Measurements from ENCODE around the gene YPEL3.
"Not testable (repeated sequence)": the region's sequence is repeated elsewhere in the genome, so short reads cannot be mapped to it uniquely, and the experiment has no call there.

Gene YPEL3, protein sequence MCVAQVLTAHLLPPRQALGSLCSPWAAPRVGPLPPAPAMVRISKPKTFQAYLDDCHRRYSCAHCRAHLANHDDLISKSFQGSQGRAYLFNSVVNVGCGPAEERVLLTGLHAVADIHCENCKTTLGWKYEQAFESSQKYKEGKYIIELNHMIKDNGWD

DNA sequence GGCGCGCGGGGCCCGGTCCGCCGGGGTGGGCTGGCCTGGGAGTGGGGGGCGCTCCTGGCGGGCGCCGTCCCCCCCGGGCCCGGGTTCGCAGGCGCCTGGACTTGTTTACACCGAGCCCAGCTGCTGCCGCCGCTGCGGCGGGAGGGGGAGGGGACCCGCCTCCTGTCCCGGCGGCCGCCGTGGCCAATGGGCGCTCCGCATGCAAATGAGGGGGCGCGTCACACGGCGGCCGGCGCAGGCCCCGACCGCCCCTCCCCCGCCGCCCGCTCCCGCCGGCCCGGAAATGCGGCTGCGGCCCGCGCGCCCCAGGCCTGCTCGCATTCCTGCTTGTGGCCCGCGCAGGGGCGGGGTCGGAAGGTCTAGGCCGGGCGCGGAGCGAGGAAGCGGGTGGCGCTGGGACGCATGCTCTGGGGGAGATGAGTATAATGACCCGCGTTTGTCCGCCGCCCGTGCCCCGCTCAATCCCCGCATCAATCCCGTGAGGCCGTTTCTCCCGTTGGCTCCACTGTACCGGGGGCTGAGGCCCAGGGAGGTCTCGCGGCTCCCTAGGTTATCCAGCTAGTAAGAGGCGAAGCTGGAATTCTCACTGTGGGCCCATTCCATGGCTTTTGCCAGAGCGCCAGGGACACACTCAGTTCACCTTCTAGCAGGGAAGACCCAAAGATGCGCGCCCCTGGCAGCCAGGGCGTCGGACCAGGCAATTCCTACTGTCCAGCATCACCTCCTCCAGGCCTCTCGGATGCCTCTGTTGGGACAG, at the start of gene YPEL3:
TSS of gene YPEL3 (minus strand) at position 109 of the 757 bp plus-strand sequence. CDS start 731 bp downstream, outside the sequence.
- DNase-seq (ENCODE audit: low spot score) = peak; percentile 89

DNA sequence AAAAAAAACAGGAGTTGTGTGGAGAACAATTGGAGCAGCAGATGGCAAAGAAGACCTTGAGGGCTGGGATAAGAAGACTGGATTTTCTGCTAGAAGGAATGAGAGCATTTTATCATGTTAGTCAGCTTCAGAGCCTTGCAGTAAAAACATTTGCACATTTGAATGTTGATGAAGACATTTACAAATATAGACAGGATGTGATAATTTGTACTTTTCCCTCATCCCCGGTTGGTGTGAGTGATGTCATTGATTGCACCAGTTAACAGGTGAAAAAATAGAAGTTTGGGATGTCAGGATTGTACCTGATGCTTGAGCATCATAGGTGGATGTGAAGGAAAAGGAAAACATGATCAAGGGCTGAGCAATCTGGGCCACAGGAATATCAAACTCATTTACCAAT, 49.6 kb upstream of the YPEL3 start:
- DNase-seq (ENCODE audit: low spot score) = no peak

DNA sequence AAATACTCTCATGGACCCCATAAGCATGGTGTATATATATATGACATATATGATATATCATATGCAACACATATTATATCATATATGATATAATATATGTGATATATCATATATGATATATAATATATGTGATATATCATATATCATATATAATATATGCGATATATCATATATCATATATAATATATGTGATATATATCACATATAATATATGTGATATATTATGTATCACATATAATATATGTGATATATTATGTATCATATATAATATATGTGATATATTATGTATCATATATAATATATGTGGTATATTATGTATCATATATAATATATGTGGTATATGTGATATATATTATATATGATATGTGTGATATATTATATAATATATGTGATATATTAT, 48.9 kb upstream of the YPEL3 start:
- DNase-seq (ENCODE audit: low spot score) = no peak

DNA sequence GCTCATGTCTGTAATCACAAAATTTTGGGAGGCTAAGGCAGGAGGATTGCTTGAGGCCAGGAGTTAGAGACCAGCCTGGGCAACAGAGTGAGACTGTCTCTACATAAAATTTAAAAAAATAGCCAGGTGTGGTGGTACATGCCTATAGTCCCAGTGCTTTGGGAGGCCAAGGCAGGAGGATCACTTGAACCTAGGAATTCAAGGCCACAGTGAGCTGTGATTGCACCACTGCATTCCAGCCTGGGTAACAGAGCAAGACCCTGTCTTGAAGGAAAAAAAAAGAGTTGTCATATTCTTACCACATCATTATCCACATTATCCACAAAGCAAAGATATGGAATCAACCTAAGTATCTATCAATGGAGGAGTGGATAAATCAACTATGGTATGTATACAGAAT, 48.0 kb upstream of the YPEL3 start:
- DNase-seq (ENCODE audit: low spot score) = no peak

DNA sequence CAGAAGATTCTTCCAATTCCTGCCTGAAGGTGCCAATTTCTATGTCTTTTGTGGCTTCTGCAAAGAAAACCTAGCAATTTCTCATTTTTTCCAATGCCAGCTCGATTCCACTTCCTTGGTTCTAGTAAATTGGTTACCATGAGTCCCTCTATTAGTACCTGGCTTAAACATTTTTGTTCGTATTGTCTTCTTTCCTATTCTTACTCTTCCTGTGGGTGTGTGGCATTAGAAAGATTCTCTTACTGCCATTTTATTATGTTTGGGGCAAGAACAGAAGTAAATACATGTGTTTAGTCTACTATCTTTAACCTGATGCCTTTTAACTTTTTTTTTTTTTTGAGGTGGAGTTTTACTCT, 47.3 kb upstream of the YPEL3 start:
- no peak for DNase-seq (ENCODE audit: low spot score)

DNA sequence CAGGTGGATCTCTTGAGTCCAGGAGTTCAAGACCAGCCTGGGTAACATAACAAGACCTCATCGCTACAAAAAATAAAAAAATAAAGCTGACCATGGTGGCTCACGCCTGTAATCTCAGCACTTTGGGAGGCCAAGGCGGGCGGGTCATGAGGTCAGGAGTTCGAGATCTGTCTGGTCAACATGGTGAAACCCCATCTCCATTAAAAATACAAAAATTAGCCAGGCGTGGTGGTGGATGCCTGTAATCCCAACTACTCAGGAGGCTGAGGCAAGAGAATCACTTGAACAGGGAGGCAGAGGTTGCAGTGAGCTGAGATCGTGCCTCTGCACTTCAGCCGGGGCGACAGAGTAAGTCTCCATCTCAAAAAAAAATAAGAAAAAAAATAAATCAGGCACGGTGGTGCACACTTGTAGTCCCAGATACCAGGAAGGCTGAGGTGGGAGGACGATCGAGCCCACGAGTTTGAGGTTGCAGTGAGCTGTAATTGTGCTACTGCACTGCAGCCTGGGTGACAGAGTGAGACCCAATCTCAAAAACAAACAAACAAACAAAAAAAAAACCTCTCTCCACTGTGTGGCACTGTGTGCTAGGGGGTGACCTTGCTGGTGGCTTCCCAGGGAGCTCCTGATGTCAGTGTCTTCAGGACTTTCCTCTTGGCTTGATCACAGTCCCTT, 46.8 kb upstream of the YPEL3 start:
- no peak for DNase-seq (ENCODE audit: low spot score)

DNA sequence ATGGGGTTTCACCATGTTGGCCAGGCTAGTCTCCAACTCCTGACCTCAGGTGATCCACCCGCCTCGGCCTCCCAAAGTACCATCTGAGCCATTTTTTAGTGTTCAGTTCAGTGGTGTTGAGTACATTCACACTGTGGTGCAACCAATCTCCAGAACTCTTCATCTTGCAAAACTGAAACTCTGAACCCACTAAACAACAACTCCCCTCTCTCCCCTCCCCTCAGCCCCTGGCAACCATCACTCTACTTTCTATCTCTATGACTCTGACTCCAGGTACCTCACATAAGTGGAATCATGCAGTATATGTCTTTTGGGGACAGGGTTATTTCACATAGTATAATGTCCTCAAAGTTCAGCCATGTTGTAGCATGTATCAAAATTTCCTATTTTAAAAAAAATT, 45.7 kb upstream of the YPEL3 start:
- no peak for DNase-seq (ENCODE audit: low spot score)

DNA sequence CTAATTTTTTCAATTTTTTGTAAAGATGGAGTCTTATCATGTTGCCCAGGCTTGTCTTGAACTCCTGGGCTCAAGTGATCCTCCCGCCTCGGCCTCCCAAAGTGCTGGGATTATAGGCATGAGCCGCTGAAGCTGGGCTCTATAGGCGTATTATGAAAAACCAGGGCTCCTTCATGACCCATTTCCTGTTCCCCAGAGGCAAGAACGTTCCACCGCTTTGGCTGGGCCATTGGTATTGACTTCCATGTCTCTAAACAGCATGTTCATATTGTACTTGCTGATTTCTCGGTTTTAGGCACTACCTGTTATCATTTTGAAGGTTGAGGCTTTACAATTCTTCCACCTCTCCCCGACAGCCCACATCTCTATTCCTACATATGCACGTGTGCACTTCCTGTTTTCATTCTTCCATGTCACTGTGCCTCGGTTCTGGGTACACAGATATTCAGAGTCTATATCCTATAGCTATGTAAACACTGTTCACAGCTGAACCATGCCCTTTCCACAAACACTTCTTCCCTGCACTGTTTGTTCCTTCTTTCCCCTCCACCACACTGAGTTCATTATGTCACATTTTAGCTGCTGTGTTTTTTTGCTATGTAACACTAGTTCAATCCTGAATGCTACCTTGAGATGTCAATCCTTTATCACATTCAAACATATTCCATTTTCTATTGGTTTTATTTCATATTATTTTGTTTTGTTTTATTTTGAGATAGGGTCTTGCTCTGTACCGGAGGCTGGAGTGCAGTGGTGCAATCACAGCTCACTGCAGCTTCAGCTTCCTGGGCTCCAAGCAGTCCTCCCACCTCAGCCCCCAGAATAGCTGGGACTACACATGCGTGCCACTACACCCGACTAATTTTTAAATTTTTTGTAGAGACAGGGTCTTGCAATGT, 43.8 kb upstream of the YPEL3 start:
- no peak for DNase-seq (ENCODE audit: low spot score)

DNA sequence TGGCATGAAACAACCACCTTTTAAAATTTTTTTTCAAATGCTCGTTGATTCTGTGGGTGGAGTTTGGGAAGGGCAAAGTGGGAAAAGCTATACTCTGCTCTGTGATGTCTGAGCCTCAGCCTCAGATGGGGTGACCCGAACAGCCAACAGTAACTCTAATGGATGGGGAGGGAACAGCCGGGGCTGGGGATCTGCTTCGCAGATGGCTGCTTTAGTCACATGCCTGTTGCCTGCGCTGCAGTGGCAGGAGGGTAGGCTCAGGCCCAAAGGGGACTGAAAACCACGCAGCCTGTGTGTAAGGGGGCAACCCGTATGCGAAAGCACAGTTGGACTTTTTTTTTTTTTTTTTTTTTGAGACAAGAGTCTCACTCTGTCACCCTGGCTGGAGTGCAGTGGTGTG, 41.9 kb upstream of the YPEL3 start:
- peak; percentile 29 for DNase-seq (ENCODE audit: low spot score)

DNA sequence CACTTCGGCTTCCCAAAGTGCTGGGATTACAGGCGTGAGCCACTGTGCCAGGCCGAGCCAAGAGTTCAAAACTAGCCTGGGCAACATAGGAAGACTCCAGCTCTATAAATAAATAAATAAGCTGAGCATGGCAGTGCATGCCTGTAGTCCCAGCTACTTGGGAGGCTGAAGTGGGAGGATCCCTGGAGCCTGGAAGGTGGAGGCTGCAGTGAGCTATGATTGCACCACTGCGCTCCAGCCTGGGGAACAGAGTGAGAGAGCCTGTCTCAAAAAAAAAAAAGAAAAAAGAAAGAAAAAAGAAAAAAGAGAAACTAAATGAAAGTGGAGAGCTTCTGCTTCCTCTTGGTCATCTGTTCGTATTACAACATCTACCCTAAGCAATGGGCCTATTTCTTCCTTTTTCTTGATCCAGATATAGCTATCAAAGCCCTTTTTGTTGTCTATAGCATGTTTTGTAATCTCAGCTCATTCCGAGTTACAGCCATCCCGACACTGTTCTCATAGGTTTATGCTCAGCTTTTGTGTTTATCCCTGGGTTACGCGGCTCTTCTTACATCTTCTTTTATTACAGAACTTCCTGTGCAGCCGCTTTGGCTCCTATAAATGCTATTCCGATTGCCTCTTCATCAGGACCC, 41.1 kb upstream of the YPEL3 start:
- DNase-seq (ENCODE audit: low spot score) = peak; percentile 45

DNA sequence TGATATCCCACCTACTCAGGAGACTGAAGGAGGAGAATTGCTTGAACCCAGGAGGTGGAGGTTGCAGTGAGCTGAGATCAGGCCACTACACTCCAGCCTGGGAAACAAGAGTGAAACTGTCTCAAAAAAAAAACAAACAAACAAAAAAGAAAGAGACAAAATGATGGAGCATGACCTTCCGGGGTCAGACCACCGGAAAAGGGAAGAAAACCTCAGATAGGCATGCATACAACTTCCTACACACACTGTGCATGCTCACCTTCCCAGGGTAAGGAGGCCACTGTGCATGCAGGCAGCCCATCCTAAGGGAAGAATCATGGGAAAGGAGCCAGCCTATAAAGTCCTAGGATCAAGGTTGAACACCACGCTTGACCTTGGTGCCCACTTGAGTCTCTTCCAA, 36.6 kb upstream of the YPEL3 start:
- no peak for DNase-seq (ENCODE audit: low spot score)

DNA sequence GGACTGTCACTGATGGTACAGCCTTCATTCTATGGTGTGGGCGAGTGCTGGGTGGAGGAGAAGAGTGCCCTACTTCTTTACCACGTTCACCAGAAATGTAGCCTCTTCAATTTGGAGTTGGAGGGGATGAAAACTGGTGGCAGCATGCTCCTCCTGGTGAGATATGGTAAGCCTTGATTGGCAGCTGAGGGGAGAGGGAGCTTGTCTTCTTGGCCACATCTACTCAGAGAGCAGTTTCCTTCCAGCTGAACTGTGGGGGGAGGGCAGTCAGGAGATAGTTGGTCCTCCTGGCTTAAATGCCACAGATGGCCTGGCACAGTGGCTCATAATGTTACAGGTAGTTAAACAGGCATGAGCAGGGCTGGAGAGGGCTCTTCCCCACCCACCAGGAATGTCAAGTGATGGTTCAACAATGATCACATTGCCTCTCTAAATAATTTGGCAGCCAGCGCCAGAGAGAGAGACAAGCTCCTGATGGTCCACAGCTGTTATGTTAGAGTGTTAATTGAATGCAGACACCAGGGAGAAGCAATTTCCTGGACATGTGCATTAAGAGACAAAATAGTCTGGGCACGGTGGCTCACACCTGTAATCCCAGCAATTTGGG, 36.0 kb upstream of the YPEL3 start:
- DNase-seq (ENCODE audit: low spot score) = no peak

DNA sequence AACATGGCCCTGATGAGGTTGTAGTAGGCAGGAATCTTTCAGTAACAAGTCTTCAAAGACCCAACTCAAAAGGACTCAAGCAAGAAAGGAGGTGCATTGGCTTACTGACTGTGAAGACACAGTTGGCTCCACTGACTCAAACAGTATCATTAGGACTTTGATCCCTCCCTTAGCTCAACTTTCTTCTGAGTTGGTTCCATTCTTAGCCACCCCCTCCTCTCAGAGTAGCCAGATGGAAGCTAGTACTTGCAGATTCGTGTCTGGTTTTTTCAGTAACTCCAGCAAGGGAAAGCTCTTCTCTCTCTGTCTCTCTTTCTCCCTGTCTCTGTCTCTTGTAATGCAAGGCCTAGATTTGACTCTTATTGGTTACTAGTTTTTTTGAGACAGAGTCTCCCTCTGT, 32.0 kb upstream of the YPEL3 start:
- DNase-seq (ENCODE audit: low spot score) = no peak

DNA sequence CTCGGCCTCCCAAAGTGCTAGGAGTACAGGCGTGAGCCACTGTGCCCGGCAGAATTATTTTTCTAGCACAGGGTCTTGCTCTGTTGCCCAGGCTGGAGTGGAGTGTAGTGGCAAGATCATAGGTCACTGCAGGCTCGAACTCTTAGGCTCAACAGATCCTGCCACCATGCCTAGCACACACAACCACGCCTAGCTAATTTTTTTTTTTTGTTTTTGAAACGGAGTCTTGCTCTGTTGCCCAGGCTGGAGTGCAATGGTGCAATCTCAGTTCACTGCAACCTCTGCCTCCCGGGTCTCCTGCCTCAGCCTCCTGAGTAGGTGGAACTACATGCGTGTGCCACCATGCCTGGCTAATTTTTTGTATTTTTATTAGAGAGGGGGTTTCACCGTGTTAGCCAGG, 29.7 kb upstream of the YPEL3 start:
- not testable (repeated sequence) for DNase-seq (ENCODE audit: low spot score)

DNA sequence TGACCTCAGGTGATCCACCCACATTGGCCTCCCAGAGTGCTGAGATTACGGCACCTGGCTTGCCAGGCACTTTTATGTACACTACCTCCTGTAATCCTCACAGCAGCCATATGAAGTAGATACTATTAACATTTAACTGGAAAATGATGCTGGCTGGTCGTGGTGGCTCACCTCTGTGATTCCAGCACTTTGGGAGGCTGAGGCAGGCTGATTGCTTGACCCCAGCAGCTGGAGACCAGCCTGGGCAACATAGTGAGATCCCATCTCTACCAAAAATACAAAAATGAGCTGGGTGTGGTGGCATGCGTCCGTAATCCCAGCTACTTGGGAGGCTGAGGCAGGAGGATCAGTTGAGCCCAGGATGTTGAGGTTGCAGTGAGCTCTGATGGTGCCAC, 29.0 kb upstream of the YPEL3 start:
- no peak for DNase-seq (ENCODE audit: low spot score)

DNA sequence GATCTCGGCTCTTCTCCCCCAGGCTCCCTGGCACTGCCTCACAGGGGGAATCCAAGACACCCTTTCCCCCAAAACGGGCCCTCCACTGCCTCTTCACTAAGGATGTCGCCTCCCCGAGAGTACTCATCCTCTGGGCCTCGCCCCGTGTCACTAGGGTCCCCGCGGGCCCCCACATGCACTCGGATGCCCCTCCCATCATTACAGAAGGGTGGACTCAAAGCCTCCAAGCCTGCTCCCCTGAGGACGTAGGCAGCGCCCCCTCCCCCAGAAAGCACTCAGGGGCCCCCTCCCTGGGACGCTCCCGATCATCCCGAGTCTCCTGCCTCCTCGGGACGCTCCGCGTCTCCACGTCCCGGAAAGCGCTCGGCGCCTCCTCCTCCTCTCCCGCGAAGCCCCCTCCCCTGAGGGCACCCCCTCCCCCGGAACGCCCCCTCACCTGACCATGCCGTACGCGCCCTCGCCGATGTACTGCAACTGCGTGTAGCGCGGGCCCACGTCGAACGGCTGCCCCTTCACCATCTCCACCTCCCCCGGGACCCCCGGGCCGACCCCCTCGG, 26.7 kb upstream of the YPEL3 start:
- peak; percentile 33 for DNase-seq (ENCODE audit: low spot score)

DNA sequence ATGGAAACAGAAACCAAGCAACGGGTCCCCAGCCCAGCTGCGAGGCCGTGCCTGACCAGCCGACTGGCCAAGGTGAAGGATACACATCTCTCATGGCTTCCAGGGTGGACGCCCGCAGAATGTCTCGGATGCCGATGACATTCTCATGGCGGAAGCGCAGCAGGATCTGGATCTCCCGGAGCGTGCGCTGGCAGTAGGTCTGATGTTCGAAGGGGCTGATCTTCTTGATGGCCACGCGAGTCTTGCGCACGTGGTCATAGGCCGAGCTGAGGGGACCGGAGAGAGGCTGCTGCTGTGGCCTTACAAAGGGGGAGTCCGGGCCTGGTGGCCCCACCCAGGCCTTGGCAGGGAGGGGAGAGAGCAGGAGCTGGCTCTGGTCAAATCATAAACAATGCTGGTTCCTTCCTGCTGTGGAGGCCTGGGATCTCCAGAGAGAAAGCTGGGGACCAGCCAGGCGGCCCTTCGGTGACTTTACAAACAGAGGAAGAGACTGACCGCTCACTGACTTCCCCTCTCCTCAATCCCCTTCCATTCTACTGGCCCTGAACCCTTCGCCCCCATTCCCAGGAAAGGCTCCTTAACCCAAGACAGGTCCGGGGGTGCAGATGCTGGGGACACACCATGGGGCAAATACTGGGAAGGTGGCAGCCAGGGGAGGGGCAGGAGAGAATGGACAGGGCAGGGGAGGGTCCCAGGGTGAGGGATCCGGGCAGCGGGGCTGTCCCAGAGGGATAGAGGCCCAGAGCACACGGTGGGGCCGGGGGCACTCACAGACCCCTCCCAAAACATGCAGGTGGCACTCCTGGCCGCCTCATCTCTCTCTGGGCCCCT, 25.9 kb upstream of the YPEL3 start:
- DNase-seq (ENCODE audit: low spot score) = peak; percentile 46

DNA sequence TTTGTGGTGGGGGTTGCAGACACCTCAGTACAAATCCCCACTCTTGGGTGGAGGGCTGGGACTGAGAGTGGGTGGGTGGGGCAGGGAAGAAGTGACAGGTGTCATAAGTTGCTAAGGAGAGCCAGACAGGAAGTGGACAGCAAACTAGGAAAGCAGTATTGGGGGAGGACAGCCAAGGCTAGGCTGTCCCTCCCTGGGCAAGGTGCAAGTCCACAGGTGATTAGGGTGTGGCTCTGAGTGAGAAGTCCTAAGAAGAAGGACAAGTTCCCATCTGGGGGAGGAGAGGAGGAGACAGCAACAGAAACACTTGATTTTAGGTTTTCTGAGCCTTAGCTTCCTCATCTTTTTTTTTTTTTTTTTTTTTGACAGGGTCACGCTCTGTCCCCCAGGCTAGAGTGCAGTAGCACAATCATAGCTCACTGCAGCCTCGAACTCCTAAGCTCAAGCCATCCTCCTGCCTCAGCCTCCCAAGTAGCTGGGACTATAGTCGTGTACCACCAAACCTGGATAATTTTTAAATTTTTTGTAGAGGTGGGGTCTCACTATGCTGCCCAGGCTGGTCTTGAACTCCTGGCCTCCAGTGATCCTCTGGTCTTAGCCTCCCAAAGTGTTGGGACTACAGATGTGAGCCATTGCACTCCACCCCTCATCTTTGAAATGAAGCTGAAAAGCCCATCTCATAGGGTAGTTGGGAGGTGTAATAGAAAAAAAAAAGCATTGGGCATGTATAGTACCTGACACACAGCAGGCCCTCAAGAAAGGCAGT, 24.5 kb upstream of the YPEL3 start:
- DNase-seq (ENCODE audit: low spot score) = no peak

DNA sequence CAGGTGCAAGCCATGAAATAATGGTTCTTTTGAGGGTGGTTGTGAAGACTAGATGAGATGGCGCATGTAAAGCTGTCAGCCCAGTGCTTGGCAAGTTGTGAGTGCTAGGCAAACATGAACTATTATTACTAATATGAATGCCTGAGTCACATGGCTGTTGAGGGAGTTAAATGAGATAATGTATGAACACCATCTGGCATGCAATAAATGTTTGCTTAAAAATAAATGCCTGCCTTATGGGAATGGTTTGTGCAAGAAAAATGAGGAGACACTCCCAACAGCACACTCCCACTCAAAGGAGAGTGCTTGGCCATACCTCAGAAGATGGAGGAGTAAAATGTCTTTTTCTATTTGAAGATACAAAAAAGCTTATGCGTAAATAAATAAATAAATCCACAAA, 23.4 kb upstream of the YPEL3 start:
- DNase-seq (ENCODE audit: low spot score) = no peak

DNA sequence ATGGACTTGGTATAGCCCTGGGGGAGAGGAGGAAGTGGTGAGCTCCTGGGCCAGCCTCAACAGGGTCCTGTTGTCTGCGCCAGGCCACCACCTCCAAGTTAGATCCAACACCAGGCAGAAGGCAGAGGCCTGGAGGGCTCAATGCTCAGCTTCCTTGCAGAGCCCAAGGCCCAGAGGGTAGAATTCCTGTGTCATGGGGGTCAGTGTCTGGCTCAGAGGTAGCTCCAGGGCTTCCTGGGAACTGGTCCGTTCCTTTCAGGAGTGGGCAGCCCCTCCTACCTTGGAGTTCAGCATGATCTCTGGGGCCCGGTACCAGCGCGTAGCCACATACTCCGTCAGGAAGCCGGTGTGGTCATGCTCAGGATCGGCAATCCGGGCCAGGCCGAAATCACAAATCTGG, 21.8 kb upstream of the YPEL3 start:
- DNase-seq (ENCODE audit: low spot score) = no peak
